Tibial nerve (tissue), 4 donors: ENCODE results near the gene COPE. TPM values are rescaled to one million over a fixed set of nuclear protein-coding genes. Genes with fewer than 3 reads are reported as not detected.

ENCODE experiments used
- DNase-seq, 2 donors: peaks; one replicate each; pipeline ENCODE4 v3.0.0-alpha.2; 2019; ENCODE audit warnings: low spot score in 2 of 2
- H3K27ac ChIP-seq, 4 donors: fragments of 200-600 bp; sonication (generic) in 3 of 4; one replicate each; pipeline ENCODE4 v1.5.1; 2017 to 2019; ENCODE audit warnings: mild to moderate bottlenecking in 1 of 4
- H3K27me3 ChIP-seq, 2 donors: fragments of 200-600 bp; sonication (generic) in 1 of 2; one replicate each; pipeline versions ENCODE4 v1.5.1 to v1.6.0; 2017 to 2019
- H3K36me3 ChIP-seq, 3 donors: fragments of 200-600 bp; sonication (generic); one replicate each; pipeline ENCODE4 v1.5.1; 2018 to 2019
- H3K4me1 ChIP-seq, 4 donors: fragments of 200-600 bp; sonication (generic) in 3 of 4; one replicate each; pipeline ENCODE4 v1.5.1; 2017 to 2019
- H3K4me3 ChIP-seq, 4 donors: fragments of 200-600 bp; sonication (generic) in 3 of 4; one replicate each; pipeline ENCODE4 v1.5.1; 2017 to 2019; ENCODE audit warnings: mild to moderate bottlenecking in 1 of 4, moderate library complexity in 1 of 4
- H3K9me3 ChIP-seq, 4 donors: fragments of 200-600 bp; sonication (generic) in 3 of 4; one replicate each; pipeline ENCODE4 v1.5.1; 2017 to 2019
- CTCF ChIP-seq, 5 experiments: fragments of 200-600 bp in 3 of 5; fragments of 450-650 bp in 2 of 5; sonication (generic) in 3 of 5; IDR thresholded peaks; one replicate each; pipeline ENCODE4 v1.5.1; 2016 to 2019; ENCODE audit warnings: antibody characterized with exemption in 5 of 5, mild to moderate bottlenecking in 3 of 5, moderate library complexity in 2 of 5
- EP300 ChIP-seq, 2 donors: sonication (generic); formaldehyde crosslinking; IDR thresholded peaks; one replicate each; pipeline ENCODE4 v1.6.1; 2017; ENCODE audit warnings: antibody characterized with exemption in 2 of 2, mild to moderate bottlenecking in 1 of 2
- POLR2A ChIP-seq, 2 donors: fragments of 450-650 bp; IDR thresholded peaks; one replicate each; pipeline ENCODE4 v1.6.1; 2017; ENCODE audit warnings: antibody characterized with exemption in 2 of 2, mild to moderate bottlenecking in 2 of 2, moderate library complexity in 2 of 2
- WGBS, 2 donors: methylation state at CpG; one replicate each; pipeline ENCODE4 v1.1.5; 2018; 5-methylcytosine and 5-hydroxymethylcytosine counted together
- total RNA-seq, 4 donors: library from RNA; depleted of rRNA; stranded (reverse); fragments of >200 nt; gene quantifications; one replicate each; pipeline ENCODE4 v1.1.0, GENCODE V29; 2016

Gene COPE
- total RNA-seq, 4 donors from 2014 or later = 151 to 266 (median 183) TPM

- H3K36me3 ChIP-seq = peaks cover 0 to 97% (median 16%) of the 10 kb centered on the region in 3 donors
- no peaks in the 10 kb centered on the region for H3K4me1 ChIP-seq
- TF ChIP-seq POLR2A (IDR thresholded peaks at IDR 0.05) (no peak), CTCF (IDR thresholded peaks at IDR 0.05) (no peak), EP300 (IDR thresholded peaks at IDR 0.05) (no peak)
- no peak for DNase-seq
- no peaks in the 10 kb centered on the region for H3K9me3 ChIP-seq
- no peaks in the 10 kb centered on the region for H3K27me3 ChIP-seq
- 86 to 89% methylated on average over 17 of the region's 17 CpGs for WGBS, 2 donors
- H3K27ac ChIP-seq = no peak overlapping the region
- H3K4me3 ChIP-seq = no peak overlapping the region
These were observed 10.1 kb downstream of the COPE start for GRCh38 chr19:18908917-18909619.

GRCh38 chr19:18906605-18907519 is 12.3 kb downstream of the COPE start:
- no peak for TF ChIP-seq EP300 (IDR thresholded peaks at IDR 0.05)
- no peak for TF ChIP-seq CTCF (IDR thresholded peaks at IDR 0.05)
- TF ChIP-seq POLR2A (IDR thresholded peaks at IDR 0.05) = no peak

GRCh38 chr19:18905513-18906236 is 13.5 kb downstream of the COPE start:
- Histone ChIP-seq H3K4me1 (no peaks in the 10 kb centered on the region), H3K4me3 (no peak overlapping the region), H3K27ac (no peak overlapping the region), H3K9me3 (no peaks in the 10 kb centered on the region), H3K27me3 (no peaks in the 10 kb centered on the region), H3K36me3 (peaks cover 0 to 96% (median 9%) of the 10 kb centered on the region in 3 donors)
- no peak for DNase-seq
- no peak for TF ChIP-seq POLR2A (IDR thresholded peaks at IDR 0.05)
- TF ChIP-seq EP300 (IDR thresholded peaks at IDR 0.05) = no peak
- no peak for TF ChIP-seq CTCF (IDR thresholded peaks at IDR 0.05)
- WGBS, 2 donors = 81 to 86% methylated on average over 26 of the region's 26 CpGs

More at GRCh38 chr19:18906605-18907519, 12.3 kb downstream of the COPE start:
- H3K4me1 ChIP-seq = no peaks in the 10 kb centered on the region
- H3K4me3 ChIP-seq = no peak overlapping the region
- H3K27me3 ChIP-seq = no peaks in the 10 kb centered on the region
- DNase-seq = no peak
- H3K27ac ChIP-seq = no peak overlapping the region
- H3K36me3 ChIP-seq = peaks cover 0 to 95% (median 9%) of the 10 kb centered on the region in 3 donors
- no peaks in the 10 kb centered on the region for H3K9me3 ChIP-seq
- 89 to 90% methylated on average over 19 to 36 of the region's 36 CpGs for WGBS, 2 donors

GRCh38 chr19:18905058-18905456 is 14.1 kb downstream of the COPE start:
- Histone ChIP-seq H3K4me1 (no peaks in the 10 kb centered on the region), H3K36me3 (peaks cover 0 to 96% (median 9%) of the 10 kb centered on the region in 3 donors), H3K27ac (no peak overlapping the region), H3K27me3 (no peaks in the 10 kb centered on the region), H3K4me3 (no peak overlapping the region), H3K9me3 (no peaks in the 10 kb centered on the region)
- WGBS, 2 donors = 89% methylated on average over 1 to 8 of the region's 8 CpGs
- no peak for DNase-seq
- no peak for TF ChIP-seq CTCF (IDR thresholded peaks at IDR 0.05)
- no peak for TF ChIP-seq POLR2A (IDR thresholded peaks at IDR 0.05)
- TF ChIP-seq EP300 (IDR thresholded peaks at IDR 0.05) = no peak
